HG03064 (cell line): Measurements from ENCODE around the gene USP32.

Source experiments
- ATAC-seq: cut with Tn5 transposase; IDR thresholded peaks from one replicate; pipeline ENCODE4 v1.9.1; 2021; ENCODE audit warnings: low read depth; ENCODE audit not compliant: unreplicated experiment

USP32 gene

GRCh38 chr17:60160829-60161501 lies 231.0 kb downstream of the USP32 start:
- ATAC-seq, result no peak

- no peak for ATAC-seq
These were observed 232.5 kb downstream of the USP32 start for GRCh38 chr17:60159479-60159866.

DNA sequence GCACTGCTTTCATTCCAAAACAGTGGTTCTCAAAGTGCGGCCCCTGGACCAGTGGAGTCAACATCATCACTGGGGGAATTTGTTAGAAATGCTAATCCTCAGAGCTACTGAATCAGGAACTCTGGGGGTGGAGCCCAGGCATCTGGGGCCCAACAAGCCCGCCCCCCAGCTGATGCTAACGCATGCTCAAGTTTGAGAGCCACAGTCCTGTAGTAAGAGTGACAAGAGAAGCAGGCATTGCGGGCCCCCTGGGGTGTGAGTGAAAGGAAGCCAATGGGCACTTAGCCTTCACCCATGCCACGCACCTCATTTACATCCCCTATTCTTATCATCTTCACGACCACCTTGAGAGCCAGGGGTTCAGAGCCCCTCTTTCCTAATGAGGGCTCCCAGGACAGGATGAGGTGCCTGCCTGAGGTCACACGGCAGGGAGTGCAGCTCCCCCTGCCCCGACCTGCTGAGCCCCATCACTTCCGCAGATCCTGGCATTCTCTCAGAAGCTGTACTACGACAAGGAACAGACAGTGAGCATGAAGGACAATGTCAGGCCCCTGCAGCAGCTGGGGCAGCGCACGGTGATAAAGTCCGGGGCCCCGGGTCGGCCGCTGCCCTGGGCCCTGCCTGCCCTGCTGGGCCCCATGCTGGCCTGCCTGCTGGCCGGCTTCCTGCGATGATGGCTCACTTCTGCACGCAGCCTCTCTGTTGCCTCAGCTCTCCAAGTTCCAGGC lies 233.0 kb downstream of the USP32 start:
- no peak for ATAC-seq

- no peak for ATAC-seq
These were observed 234.4 kb downstream of the USP32 start for GRCh38 chr17:60157487-60158040.

DNA sequence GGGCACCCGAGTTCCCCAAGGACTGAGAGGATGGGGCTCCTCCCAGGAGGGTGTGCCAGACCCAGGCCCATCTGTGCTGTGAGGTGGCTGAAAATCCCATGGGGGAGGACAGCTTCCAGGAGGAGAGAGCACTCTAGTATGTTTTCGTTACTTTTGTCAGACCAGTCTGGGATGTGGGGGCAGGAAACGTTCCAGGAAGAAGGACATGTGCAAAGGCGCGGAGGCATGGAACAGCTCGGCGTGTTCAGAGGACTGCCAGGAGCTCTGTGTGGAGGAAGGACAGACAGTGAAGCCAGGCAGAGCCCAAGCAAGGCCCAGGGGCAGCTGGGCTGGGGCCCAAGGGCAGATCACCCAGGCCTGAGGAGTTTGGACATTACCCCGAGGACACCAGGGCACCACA lies 235.2 kb downstream of the USP32 start:
- no peak for ATAC-seq

DNA sequence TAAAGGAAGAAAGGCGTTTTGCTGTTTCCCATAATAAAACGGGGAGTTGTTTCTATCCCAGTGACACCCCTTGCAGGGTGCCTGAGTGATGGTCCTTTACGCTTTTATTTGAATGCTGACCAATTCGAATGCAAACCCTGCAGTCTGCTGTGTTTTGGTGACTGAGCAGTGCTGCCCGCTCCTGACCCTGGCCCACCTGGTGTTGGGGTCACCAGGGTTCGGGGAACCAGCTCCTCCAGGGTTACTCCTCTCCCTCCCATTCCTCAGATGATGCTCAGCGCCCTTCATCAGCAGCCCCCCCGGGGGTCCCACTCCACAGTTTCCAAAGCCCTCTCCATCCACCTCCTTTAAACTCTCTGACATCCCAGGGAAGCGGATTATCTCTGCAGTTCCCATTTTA lies 236.1 kb downstream of the USP32 start:
- ATAC-seq, result no peak

DNA sequence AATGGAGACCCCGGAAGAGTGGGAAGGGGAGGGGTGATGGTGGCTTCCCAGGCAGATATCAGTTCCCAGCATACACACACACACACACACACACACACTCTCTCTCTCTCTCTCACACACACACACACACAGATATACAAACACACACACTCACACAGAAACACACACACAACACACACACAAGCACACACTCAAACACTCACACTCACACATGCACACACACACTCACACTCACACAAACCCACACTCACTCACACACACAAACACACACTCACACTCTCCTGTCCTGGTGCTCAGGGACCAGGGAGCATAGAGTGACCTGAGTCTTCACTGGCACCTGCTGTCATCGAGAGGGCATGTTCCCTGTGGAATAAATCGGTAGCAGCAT lies 236.5 kb downstream of the USP32 start:
- no peak for ATAC-seq

DNA sequence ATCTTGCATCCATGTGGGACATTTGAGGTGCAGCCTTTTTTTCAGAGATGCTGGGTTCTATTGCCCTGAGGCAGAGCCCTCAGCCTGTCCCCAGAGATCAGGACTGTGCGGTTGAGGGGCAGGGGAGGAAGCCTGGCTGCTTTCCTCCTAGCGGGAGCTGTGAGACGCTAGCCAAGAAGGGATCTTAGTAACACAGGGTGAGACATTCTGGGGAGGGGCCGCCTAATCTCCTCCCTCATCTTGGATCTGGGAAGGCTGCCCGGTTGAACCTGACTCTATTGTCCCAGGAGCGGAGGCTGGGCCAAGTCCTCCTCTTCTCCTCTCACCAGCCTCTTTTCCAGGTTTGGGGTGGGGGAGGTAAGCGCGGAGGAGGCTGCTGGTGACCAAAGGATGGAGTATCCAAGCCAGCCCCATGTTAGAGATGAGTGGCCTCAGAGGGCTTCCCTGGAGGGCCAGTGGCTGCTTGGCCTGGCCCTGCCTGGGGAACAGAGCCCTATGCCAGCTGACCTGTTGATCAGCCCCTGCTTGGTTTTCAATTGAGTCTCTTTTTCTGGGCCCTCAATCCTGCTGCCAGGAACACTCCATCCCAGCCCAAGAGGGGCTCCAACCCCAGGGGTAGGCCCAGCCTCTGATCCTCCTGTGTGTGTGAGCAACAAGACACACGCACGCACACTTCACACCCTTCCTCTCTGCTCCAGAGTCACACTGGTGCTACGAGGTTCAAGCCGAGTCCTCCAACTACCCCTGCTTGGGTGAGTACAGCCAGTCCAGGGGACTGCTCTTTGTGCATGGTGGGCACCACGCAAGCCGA lies 237.1 kb downstream of the USP32 start:
- ATAC-seq, result no peak

DNA sequence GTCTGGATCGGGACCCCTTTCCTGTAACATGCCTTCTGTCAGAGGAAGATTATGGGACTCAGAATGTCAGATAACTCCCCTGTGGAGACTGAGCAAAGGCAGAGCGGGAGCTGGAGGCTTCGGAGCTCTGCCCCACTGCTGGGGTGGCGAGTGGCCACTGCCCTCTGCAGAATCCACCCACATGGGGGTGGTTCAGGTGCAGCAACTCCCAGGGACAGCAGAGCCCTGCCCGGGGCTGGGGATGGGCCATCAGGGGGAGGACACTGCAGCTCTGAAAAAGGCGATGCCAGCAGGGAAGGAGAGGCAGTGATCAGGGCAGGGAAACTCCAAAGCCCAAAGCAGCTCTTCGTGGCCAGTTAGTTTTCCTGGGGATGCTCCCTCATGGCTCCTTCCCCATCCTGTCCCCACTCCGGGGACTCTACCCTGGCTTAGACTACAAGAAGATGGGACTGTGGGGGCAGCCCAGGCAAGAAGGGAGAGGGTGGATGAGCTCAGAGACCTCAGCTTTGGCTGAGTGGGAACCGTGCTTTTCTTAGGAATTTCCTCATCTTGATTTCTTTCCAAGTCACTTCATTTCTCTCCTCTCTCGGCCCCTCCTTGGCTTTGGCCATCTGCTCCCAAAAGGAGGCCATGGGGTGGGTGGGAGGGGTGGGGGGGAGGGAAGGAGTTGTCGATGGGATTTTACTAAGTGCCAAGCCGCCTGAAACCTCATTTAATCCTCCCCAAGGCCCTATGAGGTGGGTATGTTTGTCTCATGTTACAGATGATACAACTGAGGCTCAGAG lies 238.1 kb downstream of the USP32 start:
- ATAC-seq, result no peak

DNA sequence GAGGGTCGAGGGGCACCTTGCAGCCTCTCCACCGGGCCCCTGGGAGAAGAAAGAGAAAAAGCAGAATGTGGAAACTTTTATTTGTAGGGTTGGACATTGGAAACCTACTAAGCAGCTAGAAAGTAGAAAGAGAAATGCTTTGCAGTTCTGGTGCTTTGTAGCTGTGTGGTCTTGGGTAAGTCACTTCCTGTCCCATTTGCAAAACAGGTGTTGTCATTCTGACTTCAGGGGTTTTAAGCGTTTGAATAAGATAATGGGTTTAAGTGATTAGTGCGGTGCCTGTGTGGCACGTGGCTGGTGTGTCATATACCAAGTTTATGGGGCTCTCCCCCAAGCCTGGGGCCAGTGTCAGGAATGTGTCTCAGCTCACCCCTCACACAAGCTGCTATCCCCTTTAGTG lies 240.6 kb downstream of the USP32 start:
- ATAC-seq, result no peak

DNA sequence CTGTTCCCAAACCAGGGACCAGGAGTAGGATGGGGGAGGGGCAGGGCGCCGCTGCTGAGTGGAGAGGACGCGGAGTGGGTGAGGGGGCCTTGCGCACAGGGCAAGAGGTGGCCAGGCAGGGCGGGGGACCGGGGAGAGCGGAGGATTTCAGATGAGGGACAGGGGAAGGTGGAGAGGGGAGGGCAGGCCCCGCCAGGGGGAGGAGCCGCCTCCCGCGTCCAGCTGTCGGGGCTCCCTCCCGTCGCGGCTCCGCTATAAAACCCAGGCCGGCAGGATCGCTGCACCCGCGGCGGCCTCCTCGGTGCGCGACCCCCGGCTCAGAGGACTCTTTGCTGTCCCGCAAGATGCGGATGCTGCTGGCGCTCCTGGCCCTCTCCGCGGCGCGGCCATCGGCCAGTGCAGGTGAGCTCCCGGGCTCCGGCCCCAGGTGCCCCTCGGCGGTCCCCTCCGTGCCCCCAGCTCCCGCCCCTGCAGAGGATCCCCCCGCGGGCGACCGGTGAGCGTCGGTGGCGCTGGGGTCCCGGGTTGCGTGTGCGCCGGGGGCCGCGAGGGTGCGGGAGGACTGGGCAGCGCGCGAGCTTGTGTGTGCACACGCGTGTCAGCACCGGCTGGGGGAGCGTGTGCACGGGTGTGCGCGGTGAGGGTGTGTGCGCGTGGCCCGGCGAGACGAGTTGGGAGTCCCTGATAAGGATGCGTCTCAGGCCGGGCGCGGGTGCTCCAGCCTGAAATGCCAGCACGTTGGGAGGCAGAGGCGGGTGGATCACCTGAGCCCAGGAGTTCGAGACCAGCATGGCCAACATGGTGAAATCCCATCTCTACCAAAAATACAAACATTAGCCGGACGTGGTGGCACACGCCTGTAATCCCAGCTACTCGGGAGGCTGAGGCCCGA lies 242.0 kb downstream of the USP32 start, which contains the start of gene CA4:
Gene CA4 (plus strand): TSS at position 283 of the 892 bp plus-strand sequence. CDS start 62 bp downstream, at position 345.
- ATAC-seq, result no peak

GRCh38 chr17:60148373-60148772 lies 243.6 kb downstream of the USP32 start:
- ATAC-seq, result no peak

DNA sequence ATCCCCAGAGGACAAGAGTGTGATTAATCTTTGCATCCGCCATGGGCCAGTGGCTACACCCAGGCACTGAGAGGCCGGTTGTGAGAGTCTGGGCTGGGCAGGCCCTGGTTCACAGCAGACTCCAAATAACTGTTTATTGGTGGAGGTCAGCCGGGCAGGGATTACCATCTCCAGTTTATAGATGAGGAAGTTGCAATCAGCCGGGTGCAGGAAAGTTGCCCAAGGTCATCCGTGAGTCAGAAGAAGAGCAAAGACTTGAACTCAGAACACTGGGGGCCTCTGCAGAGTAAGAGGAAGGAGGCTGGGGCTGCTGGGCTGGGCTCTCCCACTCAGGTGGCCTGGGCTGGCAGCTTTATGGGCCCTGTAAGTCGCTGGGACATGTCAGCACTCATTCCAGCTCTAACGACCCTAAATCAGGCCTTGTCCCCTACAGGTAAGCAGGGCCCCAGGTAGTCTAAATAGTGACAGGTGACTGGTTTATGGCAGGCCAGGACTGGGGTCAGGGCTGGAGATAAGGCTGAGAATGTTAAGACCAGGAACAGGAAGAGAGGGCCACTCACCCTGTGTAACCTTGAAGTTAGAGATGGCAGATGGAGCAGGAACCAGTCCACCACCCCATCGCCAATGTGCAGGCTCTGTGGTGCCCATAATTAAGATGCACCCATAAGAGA lies 244.2 kb downstream of the USP32 start:
- no peak for ATAC-seq

GRCh38 chr17:60146206-60146605 lies 245.7 kb downstream of the USP32 start:
- no peak for ATAC-seq

DNA sequence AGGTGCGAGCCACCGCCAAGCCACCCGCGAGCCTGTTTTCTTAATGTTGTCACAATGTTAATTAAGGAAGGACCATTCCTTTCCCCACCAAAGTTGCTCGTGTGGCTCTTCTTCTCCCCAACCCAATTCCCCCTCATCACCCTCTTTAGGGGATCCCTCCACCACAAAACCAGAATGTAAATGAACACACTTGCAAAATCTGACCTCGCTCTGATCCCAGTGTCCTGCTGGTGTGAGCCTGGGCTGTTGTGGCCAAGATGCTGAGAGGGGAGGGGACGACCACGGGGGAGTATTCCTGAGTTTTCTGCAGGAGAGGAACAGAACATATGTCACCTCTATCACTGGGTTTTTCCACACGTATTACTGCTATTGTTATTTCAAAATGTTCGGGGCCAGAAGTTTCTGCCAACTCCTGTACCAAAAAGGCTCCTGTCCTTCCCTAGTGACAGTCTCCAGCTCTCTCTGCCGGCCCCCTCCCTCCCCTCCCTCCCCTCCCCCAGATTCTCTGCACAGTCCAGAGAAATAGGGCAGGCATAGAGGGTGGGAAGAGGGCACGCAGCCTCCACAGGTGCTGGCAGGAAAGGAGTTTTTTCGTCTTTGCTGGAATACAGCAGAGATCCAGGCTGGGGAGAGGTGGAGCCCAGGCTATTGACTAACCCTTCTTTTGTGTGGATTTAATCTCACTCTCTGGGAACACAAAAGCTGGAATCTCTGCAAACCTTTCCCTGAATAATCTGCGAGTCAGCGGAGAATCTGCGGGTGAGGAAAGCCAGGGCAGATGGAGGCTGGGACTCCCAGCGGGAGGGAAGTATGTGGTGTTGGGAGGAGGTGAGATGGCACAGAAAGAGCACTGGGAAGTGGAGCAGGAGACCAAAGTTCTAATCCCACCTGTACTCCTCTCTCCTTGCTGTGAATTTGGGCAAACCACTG lies 246.7 kb downstream of the USP32 start:
- ATAC-seq, result no peak

DNA sequence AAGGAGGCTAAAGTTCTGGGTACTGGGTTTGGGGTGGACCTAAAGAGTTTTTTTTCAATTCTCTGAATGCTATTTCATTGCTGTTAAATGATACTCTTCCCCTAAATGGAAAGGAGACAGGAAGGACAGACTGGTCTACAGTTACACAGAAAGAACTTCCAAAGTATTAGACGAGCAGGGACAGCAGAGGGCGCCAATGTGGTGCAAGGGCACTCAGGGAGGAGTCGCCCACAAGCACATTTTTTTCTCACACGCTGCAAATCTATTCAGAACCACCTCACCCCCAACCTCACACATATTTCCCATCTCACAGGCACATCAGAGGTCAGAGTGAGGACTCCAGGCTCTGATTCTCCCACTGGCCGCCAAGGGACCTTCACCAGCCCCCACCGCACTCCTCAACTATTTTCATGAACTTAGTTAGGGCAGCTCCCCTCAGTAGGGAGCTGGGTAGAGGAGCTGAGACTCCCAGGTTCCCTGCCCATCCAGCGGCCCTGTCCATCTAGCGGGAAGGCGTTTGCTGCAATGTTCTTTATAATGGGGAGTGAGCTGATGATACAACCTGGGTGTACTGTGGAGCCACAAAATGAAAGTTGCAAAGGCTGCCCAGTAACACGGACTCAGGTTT lies 248.9 kb downstream of the USP32 start:
- ATAC-seq, result no peak
